Stimulated activated CD8-positive, alpha-beta memory T cell treated with anti-CD3 and anti-CD28 coated beads, Interleukin-12 subunit alpha, Interleukin-12 subunit beta, amount 100 ng/mL, for 4 hours (primary cell): Measurements from ENCODE around the gene FITM2.
"Not testable (repeated sequence)": the region's sequence is repeated elsewhere in the genome, so short reads cannot be mapped to it uniquely, and the experiment has no call there.

Experiments
- DNase-seq: peaks from one replicate; pipeline ENCODE4 v3.0.0-alpha.2; 2020; ENCODE audit warnings: low read depth

The FITM2 gene

DNA sequence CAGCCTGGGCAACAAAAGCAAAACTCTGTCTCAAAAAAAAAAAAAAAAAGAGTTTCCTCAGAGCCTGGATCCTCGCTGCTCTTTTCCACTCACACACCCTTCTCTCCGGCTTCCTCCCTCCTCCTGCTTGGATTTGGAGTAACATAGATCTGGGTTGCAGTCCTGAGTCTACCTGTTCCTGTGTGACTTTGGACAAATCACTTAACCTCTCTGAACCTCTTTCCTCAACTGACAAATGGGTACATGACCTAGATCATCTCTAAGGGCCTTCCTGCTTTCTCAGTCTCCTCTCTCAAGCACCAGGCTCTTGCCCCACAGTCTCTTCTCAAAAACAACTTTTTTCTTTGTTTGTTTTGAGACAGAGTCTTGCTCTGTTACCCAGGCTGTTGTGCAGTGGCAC is 20.2 kb upstream of the FITM2 start:
- no peak for DNase-seq

DNA sequence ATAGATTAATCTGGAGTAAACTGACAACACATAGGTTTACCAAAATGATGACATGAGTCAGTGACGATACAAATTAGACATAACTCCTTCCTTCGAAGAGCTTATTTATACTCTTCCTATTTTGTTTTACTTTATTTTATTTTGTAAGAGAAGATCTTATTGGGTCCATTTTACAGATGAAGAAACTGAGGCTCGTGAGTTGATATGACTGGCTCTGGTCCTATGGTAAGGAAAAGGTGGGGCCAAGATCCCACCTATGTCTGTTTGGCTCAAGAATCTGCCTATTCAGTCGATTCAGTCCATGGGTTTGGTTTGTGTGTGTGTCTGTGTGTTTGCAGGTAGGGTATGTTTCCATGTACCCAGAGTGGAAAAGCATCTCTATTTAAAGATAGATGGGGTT is 17.4 kb upstream of the FITM2 start:
- no peak for DNase-seq

DNA sequence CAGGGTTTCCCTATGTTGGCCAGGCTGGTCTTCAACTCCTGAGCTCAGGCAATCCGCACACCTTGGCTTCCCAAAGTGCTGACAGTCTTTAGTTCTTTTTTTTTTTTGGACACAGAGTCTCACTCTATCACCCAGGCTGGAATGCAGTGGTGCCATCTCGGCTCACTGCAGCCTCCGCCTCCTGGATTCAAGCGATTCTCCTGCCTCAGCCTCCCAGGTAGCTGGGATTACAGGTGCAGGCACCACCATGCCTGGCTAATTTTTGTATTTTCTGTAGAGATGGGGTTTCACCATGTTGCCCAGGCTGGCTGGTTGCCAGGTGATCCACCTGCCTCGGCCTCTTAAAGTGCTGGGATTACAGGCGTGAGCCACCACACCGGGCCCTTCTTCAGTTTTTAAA is 16.7 kb upstream of the FITM2 start:
- DNase-seq, result not testable (repeated sequence)

DNA sequence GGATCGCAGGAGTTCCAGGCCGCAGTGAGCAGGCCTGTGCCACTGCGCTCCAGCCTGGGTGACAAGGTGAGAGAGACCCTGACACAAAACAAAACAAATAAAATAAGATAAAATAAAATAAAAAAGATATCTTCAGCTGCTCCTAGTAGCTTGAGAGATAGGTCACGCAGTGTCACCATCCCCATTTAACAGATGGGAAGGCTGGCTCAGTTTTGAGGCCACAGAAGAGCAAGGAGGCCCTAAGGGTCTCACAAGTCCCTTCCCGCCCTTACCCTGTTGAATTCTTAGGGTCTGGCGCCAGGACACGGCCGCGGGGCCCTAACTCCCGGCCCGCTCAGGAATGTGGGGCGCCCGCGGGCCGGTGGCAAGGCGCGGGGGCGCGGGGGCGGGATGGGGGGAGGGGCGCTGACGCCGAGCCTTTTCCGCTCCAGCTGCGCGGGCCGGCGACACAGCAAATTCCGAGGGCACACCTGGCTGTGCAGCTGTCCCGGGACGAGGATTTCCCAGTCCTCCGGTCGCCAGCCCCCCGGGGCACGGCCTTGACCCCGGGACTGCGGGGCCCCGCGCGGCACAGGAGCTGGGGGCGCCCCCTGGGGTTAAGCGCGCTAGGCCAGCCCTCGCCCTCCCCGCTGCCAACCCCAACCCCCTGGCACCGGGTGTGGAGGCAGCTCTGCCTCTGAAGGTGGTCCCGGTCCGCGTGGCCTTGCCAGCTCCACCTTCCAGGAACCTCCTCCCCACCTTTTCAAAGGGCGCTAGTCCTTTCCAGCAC is 15.6 kb upstream of the FITM2 start:
- DNase-seq, result peak; percentile 20

DNA sequence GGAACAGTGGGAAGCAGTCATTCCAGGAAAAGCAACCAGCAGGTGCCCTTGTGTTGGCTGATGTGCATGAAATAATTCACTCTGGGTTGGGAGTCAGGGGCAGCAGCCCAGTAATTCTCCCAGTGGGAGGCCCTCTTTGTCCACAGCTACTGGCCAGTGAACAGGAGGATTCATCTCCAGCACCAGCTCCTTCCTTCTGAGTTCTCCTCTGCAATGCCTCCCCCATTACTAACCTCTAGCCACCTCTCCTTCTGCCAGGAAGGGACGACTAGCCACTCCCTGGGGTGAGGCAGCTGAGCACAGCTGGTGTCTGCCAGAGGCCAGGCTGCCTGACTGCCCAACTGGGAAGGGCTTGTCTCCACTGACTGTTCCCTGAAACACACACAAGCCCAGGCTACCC is 13.3 kb upstream of the FITM2 start:
- DNase-seq, result no peak

DNA sequence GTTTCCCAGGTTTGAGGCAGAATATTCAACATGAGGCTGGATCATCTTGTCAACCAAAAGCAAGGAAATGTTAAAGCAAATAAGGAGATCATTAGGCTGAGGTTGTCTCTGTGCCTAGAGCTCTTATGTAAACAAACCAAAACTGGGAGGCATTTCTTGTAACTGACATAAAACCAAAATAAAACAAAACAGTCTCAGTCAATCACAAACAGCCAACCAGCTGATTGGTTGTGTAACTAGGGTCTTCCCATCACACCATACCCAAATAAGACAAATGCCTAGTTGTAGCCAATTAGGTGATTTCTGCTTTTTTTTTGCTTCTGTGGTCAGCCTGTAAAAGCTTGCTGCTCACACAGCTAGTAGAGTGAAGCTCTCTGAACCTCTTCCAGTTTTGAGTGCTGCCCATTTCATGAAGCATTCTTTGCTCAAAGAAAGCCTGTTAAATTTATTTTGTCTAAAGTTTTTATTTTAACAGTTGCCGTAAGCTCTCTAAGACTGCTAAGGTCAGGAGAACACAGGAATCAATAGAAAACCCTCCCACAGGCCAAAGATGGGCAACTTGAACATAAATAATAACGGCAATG is 8.9 kb upstream of the FITM2 start:
- DNase-seq, result no peak

DNA sequence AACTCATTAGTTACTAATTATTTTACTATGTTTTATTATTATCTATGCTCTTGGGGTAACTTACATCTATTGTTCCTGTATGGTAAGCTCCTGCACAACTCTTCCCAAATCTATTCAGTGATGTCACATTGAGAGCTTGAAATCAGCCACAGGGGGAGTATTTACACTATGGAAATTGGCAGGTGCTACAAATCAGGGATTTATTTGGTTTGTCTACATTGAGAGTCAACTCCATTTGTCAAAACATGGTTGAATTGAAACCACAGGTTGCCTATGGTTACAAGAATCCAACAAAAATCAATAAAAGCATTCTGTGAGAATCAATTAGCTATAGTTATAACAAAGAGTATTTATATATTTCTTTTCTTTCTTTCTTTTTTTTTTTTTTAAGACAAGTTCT is 3.9 kb upstream of the FITM2 start:
- DNase-seq, result no peak

DNA sequence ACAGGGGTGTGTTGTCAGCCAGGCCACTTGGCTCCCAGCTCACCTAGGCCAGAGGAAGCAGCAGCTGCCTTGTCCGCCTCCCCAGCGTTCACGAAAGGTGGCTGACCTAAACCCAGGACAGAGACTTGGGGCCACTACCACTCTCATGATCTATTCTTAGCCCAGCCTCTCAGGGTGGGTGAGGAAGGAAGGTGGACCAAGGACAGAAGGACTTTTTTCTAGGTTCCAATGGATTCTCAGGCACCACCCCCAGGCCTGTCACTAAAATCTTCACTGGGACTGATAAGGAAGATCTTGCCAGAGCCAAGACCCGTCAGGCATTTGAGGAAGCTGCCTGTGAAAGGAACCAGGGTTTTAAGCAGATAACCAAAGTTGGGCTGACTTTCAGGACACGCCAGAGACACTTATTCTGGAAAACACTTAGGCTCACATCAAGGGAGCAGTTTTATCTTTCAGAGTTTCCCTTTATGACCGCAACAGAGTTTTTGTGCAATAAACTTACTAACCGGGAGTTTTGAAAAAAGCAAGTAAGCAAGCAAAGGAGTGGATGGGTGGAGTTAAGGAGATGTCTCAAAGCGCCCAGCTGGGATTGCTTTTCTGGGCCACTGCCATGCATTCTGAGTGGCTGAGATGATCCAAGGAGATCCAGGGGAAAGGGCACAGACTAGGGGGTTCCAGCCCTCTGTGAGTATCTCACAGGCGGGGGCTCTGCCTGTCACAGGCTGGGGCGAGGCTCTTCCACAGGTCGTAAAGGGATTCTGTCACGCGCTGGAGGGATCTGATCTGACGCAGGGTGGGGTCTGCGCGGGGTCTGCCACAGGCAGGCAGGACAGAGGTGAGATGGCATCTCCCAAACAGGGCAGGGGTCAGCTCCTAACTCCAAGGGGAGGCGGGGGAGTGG is 989 bp downstream of the FITM2 start:
- DNase-seq, result no peak

DNA sequence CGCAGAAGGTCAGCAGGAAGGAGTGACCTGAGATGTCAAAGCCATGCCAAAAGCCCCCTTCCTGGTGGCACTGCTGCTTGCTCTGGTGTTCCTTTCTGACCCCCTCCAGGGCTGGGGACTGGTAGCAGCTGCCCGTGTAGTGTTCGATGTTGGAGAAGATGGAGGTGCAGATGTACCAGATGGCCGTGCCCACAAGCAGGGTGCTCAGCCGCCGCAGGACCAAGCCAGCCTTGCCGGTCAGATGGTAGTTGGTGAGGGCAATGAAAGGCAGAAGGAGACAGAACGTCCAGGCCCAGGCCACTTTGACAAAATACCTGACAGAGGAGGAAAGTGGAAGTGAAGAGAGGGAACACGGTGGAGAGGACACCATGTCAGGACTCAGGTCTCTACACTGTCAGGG is 4.1 kb downstream of the FITM2 start:
- DNase-seq, result no peak

DNA sequence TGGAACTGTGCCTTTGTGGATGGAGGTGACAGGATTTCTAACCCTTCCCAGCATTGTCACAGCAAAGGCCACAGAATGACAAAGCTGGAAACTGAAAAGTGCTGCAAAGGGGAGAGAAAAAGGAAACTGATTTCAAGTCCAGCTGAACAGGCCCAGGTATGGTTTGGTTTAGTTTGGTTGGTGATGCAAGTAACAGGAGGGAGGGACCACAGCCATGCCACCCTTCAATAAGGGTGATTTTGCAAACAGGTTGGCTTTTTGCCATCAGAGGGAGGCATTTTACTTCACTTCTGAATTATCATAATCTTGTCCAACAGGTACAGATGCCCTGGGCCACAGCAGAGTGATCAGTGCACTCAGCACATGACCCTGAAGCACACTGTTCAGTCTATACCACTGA is 6.6 kb downstream of the FITM2 start:
- DNase-seq, result no peak

DNA sequence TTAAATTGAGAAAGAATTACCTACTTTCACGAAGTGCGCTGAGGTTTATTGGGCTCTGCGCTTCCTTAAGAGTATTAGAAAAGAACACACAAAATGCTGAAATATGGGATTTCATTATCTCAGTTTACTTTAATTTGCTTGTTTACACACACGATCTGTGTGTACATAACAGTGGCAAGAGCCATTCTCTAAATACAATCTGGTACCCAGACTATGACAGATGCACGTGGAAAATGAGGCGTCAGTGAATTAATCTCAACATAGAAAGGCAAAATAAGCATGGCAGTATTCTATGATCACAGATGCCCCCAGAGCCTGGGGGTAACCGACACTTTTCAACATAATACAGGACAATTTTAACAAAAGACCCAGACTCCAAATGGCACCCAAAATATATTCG is 8.3 kb downstream of the FITM2 start:
- DNase-seq, result no peak

DNA sequence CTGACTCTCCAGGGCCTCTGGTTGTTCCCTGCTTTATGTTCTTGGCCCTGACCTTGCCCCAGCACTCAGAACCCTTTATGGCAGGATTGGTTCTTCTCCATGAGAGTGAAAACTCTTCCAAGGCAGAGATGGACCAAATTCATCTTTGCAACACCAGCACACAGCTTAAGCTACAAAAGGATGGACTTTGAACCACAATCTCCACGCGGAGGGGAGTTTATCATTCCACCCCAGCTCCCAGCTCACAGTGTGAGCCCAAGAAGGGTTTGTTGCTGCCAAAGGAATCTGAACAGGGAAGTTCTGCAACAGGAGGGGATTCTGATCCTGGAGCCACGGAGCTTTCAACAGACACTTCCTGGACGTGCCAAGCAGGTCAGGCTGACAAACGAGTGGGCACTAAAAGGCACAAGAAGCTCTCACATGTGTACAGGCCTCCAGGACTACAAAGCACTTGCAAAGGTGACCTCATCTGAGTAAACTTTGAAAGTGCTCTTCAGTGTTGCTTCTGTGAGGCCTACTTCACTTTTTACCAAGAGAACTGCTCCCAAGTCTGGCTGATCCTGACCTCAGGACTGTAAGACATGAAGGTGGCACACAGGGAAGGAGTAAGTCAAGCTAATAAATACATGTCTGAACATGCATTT is 8.9 kb downstream of the FITM2 start:
- DNase-seq, result no peak

DNA sequence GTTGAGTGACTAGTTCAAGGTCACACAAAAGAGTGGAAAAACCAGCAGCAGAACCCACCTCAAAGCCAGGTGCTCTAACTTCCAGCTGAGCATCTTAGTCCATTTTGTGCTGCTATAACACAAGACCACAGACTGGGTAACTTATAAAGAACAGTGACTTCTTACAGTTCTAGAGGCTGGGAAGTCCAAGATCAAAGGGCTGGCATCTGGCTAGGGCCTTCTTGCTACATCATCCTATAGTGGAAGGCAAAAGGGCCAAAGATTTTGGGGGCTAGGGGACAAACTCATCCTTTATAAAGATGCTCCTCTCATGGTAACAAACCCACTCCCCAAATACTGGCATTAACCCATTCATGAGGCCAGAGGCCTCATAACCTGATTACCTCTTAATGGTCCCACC is 9.7 kb downstream of the FITM2 start:
- DNase-seq, result no peak

DNA sequence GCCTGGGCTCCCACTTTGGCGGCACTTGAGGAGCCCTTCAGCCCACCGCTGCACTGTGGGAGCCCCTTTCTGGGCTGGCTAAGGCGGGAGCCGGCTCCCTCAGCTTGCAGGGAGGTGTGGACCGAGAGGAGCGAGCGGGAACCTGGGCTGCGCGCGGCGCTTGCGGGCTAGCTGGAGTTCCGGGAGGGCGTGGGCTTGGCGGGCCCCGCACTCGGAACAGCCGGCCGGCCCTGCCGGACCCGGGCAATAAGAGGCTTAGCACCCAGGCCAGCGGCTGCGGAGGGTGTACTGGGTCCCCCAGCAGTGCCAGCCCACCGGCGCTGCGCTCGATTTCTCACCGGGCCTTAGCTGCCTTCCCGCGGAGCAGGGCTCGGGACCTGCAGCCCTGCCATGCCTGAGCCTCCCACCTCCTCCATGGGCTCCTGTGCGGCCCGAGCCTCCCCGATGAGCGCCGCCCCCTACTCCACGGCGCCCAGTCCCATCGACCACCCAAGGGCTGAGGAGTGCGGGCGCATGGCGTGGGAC is 11.9 kb downstream of the FITM2 start:
- not testable (repeated sequence) for DNase-seq

DNA sequence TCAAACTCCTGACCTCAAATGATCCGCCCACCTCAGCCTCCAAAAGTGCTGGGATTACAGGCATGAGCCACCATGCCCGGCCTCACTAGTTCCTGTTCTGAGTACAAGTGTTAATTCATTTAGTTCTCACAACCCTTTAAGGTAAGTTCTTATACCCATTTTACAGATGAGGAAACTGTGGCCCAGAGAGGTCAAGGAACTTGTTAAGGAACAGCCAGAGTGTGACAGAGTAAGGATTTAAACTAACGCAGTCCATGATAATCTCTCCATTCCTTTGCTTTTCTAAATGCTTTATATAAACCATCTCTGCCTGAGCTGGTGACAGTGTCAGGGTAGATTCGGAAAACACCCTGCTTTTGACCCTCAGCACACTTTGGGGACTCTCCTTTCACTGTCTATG is 13.3 kb downstream of the FITM2 start:
- no peak for DNase-seq

DNA sequence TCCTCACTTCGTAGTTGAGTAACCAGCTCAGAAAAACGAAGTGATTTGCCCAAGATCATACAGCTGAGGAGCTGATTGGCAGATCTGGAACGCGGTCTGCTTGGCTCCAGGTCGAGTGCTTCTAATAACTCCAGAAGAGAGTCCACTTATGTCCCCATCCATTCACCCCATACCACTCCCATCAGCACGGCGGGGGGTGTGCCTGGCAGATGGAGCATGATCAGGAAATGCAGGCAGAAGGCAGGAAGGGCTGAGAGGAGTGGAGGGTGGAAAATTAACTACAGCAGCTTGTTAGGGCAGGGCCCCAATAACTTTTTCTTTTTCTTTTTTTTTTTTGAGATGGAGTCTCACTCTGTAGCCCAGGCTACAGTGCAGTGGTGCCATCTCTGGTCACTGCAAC is 15.0 kb downstream of the FITM2 start:
- DNase-seq, result no peak

DNA sequence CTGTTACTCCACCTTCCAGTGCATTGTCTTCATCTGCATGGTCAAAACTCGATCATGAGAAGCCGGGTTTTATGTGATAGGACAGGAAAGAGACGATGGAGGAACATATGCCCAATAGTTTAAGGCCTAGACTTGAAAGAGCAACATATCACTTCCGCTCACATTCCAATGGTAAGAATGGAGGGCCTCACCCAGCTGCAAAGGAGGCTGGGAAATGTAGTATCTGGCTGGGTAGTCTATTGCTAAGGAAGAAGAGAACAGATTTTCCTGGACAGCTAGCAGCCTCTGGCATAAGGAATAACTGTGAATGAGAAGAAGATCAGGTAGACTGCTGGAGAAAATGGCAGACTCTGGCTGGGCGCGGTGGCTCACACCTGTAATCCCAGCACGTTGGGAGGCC is 19.2 kb downstream of the FITM2 start:
- DNase-seq, result no peak

DNA sequence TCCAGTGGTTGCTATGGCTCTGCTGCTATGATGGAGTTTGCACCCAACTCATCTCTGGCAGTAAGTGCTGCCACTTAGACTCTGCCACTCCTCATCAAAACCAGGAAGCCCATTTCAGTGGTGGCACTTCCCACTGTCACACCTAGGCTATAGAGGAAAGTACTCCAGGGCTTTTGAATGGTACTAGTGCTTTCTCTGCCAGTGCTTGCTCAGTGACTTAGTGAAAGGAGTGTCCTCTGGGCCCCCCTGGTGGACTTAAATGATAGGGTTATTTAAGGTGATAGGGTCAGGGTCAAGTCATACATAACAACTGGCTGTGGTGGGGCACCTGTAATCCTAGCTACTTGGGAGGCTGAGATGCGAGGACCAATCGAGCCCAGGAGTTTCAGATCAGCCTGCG is 22.8 kb downstream of the FITM2 start:
- DNase-seq, result no peak

DNA sequence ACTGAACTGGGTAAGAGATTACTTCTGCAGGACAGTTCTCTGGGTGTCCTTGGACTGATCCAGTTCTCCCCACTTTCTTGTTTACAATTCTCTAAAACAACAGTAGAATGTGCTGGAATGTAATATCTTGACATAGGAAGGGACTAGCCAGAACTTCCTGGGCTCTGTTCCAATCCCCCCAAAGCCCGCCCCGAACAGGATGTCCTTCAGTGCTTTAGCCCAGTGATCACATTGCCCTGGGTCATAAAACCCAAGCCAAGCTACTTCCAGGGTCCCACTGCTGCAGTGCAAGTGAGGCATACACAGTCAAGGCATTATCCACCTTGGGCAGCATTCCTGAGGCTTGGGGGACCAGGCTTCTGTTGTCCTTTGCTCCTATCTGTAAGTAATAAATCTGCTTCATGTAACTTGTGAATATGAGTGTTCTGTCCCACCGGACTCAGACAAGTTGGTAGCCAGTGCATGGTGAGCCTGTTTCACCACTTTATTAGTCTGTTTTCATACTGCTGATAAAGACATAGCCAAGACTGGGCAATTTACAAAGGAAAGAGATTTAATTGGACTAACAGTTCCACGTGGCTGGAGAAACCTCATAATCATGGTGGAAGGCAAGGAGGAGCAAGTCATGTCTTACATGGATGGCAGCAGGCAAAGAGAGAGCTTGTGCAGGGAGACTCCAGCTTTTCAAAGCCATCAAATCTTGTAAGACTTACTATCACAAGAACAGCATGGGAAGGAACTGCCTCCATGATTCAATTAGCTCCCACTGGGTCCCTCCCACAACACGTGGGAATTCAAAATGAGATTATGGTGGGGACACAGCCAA is 23.5 kb downstream of the FITM2 start:
- DNase-seq, result no peak

DNA sequence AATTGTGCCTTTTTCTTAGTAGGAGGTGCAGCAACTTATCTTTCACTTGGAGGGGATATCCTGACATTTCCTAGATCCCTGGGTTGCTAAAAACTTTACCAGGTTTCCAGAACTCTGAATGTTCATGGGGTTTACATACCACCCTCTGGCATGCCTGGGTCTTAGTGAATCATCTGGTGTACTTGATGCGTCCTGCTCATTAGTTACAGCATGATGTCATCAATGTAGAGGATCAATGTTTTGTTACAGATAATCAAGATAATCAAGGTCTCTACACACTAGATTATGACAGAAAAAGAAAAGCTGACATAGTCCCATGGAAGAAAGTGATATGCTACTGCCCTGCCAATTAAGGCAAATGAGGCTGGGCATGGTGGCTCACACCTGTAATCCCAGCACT is 27.0 kb downstream of the FITM2 start:
- DNase-seq, result no peak

DNA sequence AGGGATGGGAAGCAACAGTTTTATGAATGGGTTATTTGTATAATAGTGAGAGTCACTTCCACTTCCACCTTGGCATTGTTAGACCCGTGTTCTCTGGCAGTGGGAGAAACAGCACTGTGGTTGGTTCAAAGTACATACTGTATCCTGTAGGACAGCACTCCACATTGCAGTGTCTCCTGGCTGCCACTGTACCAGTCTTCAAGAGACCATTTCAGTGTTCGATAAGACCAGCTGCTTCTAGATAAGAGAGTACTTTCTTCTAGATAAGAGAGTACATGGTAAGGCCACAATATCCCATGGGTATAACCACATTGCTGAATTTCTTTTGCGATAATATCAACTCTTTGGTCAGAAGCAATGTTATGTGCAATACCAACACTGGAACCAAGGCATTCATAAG is 28.8 kb downstream of the FITM2 start:
- no peak for DNase-seq

DNA sequence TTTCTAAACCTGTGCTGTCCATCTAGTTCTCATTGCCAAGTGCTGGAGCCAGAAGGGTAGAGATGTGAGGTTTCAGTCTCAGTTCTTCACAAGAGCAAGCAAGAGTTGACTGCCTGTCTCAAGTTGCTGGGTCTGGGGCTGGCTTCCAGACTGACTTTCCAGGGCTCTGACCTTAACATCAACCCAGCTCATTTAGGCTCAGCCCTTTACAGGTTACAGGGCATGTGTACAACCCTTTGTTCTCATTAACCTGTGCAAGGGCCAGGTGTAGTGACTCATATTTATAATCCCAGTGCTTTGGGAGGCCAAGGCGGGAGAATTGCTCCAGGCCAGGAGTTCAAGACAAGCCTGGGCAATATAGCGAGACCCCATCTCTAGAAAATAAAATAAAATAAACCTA is 30.6 kb downstream of the FITM2 start:
- DNase-seq, result no peak
